Measurements from ENCODE around the gene SEMA6C. TPM values are rescaled to one million over a fixed set of nuclear protein-coding genes. Genes with fewer than 3 reads are reported as not detected.

SEMA6C gene
- polyA plus RNA-seq, 1 donor: 29.8 TPM

DNA sequence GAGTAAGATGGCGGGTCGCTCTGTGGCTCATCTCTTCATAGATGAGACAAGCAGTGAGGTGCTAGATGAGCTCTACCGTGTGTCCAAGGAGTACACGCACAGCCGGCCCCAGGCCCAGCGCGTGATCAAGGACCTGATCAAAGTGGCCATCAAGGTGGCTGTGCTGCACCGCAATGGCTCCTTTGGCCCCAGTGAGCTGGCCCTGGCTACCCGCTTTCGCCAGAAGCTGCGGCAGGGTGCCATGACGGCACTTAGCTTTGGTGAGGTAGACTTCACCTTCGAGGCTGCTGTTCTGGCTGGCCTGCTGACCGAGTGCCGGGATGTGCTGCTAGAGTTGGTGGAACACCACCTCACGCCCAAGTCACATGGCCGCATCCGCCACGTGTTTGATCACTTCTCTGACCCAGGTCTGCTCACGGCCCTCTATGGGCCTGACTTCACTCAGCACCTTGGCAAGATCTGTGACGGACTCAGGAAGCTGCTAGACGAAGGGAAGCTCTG is 12.4 kb upstream of the SEMA6C start:
- DNase-seq: no peak

DNA sequence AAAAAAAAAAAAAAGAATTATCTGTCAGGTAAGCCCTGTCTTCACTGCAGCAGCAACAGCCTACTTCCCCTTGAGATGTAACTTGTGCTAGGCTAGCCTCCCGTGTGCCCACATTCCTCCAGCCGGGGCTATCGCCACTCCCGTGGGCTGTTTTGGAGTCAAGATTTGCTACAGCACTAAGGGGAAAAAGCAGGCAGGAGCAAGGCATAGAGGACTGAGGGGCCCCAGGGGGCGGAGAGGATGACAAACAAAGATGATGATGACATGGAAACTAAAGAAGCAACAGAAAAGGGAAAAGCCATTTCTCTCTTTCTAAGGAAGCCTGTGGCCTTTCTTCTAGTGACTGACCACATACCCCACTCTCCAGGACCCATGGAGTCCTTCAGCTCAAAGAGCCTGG is 11.9 kb upstream of the SEMA6C start:
- no peak for DNase-seq

GRCh38 chr1:151157067-151157531 is 10.7 kb upstream of the SEMA6C start:
- no peak for DNase-seq

GRCh38 chr1:151156515-151156819 is 10.0 kb upstream of the SEMA6C start, which contains the start of gene TNFAIP8L2:
TSS of gene TNFAIP8L2 (plus strand) at chr1:151156649. CDS start at chr1:151158698, 2,049 bp downstream.
- no peak for DNase-seq

GRCh38 chr1:151147665-151148064 is 1.2 kb upstream of the SEMA6C start:
- DNase-seq: no peak

DNA sequence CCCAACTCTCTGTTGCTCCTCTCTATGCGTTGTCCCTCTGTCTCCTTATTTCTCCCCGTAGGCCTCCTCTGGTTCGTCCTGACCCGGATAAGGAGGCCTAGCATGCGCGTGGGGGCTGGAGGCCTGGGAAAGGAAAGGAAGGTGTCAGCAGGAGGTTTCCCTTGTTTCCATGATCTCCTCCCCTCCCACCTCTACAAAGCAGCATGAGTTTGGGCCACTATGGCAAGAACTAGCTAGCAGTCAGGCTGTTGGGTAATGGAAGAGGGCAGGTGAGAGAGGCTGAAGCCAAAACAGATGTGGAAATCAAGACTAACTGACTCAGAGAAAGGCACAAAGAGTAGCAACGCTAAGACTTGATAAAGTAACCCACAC is 687 bp upstream of the SEMA6C start:
- peak; percentile 19 for DNase-seq

DNA sequence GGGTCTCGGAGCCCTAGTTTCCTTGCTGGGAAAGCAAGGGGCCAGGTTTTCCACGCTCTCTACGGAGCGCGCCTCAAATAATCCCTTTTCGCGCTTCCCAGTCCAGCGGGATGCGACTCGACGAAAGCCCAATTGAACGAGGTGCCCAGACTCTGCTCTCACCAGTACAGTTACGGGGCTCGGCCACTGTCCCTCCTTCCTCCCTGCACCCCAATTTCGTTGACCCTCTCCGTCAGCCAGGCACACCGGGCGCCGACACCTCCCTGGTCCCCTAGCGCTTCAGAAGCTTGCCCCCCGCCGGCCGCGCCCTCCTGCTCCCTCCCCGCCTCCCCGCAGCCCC is 389 bp downstream of the SEMA6C start:
- no peak for DNase-seq

GRCh38 chr1:151145304-151146071 is 943 bp downstream of the SEMA6C start:
- DNase-seq: no peak

DNA sequence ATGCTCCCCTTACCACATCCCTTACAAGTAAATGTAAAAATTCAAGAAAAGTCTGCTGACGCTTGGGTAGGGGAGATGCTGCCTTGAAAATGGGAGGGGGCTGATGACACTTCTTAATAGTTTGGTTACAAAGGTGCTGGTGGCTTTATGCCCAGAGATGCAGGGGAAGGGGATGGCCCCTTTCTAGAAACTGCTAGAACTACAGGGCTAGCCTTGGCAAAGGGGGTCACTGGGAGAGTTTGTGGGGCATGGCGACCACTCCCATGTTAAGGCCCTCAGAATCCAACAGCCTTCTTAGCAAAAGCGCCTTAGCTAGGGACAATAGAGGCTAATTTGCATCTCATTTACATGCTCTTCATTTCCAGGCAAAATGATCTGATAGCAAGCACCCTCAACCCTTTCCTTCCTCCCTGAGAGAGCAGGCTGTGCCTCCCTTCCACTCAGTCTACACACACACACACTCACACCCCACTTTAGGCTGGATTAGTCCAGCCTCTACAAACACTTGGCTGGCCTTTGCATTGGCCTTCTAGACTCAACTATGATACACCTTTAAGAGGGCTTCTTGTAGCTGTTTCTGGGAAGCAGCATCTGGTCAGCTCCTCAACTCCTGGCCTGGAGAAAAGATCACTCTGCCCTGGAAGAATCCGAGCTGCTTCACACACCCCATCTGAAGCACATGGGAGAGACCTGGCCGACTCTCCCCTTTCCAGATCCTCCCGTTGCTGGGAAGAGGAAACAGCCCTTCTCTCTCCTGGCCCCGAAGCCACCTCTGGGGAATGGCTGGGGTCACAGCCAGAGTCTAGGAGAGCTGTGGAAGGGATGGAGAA is 1.7 kb downstream of the SEMA6C start:
- no peak for DNase-seq

- DNase-seq: no peak
These were observed 2.4 kb downstream of the SEMA6C start for GRCh38 chr1:151143986-151144385.

GRCh38 chr1:151143057-151143435 is 3.4 kb downstream of the SEMA6C start:
- DNase-seq: no peak

GRCh38 chr1:151142411-151143056 is 3.9 kb downstream of the SEMA6C start:
- no peak for DNase-seq

DNA sequence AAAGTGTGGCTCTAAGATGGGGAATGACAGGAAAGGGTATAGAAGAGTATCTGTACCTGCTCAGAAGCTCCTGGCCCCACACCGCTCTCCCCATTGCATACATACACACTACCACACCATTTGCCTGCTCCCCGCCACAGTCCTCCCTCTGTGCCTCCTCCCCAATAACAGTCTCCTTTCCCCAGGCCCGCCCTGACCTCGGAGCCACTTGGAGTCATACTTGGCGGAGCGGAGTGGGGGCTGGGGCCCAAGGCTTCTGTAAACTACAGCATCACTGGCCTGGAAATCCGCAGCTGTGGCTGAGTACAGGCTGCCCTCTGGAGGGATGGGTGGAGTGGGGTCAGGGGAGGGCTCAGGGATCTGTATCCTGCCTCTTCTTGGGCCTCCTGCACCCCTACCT is 8.6 kb downstream of the SEMA6C start:
- DNase-seq: no peak

DNA sequence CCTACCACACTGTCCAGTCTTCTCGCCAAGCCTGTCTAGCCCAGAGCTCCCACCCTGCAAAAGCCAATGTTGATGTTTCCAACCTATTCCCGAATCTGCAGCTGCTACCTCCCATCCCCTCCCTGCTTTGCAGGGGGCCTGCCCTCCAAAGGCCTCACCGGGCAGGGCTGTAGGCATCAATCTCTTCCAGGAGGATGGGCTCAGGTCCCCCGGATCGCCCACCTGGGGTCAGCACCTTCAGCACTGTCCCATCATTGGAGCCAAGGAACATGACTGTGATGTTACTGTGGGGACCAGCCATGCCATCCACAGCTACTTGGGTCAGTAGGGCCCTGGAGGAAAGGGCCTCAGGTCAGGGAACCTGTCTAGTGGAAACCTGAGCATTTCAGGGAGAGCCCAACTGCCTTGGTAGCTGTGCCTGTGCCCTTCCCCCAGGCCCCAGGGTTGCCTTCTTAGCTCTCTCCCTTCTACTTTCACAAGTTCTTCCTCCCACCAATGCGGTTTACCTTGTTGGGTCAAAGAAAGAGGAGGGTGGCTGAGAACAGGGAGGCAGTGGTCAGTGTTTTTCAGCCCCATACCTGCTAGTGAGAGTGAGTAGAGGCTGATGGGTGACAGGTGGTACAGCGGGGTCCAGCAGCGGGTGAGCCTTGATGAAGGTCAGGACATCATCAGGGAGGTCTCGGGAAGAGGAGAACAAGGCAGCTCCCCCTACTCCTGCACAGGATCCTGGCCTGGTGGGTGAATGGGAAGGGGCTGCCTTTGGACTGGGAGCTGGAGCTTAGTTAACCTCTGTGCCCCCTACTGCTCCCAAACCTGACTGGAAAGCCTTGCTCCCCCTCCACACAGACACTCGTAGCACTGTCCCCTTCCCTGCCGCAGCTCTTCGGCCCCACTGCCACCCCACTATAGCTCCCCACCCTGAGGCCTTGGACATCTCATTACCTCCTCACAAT is 10.7 kb downstream of the SEMA6C start:
- no peak for DNase-seq

DNA sequence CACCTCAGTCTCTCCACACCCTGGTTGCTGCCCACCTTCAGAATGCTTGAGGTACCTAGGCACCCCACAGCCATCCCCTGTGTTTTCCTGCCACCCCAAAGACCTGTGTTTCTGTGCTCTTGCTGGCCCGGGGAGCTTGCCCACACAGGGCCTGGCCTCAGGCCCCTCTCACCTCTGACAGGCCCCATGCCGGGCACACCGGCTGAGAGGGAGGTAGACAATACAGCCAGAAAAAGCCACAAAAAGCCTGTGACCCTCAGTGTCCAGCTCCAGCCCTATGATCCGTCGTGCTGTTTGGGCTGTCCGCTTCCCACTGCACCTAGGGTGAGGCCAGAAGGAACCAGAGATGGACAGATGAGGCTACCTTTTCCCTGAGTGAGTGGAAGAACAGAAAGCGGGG is 11.4 kb downstream of the SEMA6C start:
- no peak for DNase-seq

DNA sequence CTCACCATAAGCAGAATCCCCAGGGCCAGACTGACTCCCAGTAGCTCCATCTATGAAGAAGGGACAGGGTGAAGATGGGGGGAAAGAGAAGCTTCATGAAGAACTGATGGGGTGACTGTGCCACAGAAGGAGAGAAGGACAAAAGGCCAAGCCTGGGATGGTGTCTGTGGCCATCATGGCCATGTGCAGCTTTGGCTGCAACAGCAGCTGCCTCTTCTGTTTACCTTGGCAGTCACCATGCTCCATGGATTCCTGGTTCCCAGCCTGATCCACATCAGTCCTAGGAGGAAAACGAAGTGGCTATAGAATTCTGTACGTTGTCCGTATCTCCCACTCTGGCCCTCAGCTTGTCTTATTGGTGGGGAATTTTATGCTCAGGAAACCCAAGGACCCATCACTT is 12.0 kb downstream of the SEMA6C start:
- DNase-seq: no peak

DNA sequence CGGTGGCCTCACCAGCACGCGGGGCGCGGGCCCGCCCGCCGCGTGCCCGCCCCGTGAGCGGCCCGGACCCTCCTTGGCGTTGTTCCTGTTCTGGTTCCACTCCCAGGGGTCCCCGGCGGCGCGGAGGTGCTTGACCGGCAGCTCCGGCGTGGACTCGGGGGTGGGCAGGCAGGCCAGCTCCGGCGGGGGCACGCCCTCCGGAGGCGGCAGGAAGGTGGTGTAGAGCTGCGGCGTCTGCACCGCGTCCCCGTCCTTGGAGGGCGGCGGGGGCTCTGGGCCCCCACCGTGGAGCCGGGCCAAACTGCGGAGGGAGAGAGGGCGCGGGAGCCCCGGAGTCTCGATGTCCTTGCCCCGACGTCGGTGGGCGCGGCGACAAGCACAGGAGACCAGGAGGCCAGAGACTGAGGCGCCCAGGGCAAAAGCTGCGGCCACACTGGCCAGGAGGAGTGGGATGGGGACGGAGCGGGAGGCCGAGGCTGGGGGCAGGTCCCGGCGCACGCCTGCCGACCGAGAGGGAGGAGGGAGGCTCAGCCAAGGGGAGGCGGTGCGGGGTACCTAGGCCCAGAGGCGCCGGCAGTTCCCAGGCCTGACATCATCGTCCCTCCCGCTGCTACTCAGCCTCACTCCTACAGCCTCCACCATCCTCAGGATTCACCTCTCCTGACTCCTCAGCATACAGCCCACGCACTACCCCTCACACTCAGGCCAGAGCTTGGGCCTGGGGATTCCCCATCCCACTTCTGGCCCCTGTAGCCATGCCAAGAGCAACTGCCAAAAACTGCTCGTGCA is 13.2 kb downstream of the SEMA6C start:
- no peak for DNase-seq

- no peak for DNase-seq
These were observed 14.0 kb downstream of the SEMA6C start for GRCh38 chr1:151132335-151133017.

GRCh38 chr1:151131701-151132334 is 14.6 kb downstream of the SEMA6C start:
- peak; percentile 41 for DNase-seq
